K562 (cell line): ENCODE measurements around the gene OPTN. TPM values are rescaled to one million over a fixed set of nuclear protein-coding genes. Genes with fewer than 3 reads are reported as not detected.
A peak's percentile ranks its signal among the peaks of the same experiment; 100 is the strongest.

Experiments used
- ATAC-seq: fragments of 200-7000 bp; cut with Tn5 transposase; 3 replicates; pipeline ENCODE4 v1.9.1; 2020; ENCODE audit warnings: moderate library complexity
- BruUV-seq: library from RNA; stranded (reverse); fragments of 400-500 nt; replicated peaks from 2 replicates; lab custom pipeline; 2021; lab: Mats Ljungman, UMichigan
- CTCF ChIA-PET: fragments of 300-600 bp; formaldehyde crosslinking; extraction: SDS; loops from one replicate; lab custom pipeline; 2021; ENCODE audit warnings: low intra/inter-chr PET ratio; lab: Yijun Ruan, JAX
- POLR2A ChIA-PET: fragments of 300-600, 350-650 bp; sonication (Branson Sonifier 250); formaldehyde crosslinking; extraction: SDS; loops from one replicate; lab custom pipeline; 2021; ENCODE audit warnings: antibody characterized with exemption, inconsistent platforms; lab: Yijun Ruan, JAX
- DNase-seq, 4 experiments: peaks; one replicate each; pipeline versions ENCODE4 v3.0.0 to v3.0.0-alpha.2; 2011 to 2018; ENCODE audit warnings: low spot score in 3 of 4, mixed read lengths in 3 of 4; ENCODE audit errors: extremely low read depth in 1 of 4
- FAIRE-seq: peaks from 2 replicates; lab custom pipeline; 2011; peaks lifted over from hg19 to GRCh38; lab: Jason Lieb, UNC
- H2AFZ ChIP-seq: 2 replicates; pipeline ENCODE4 v1.6.0; 2011; ENCODE audit warnings: low read depth, low read length, control low read depth, inconsistent platforms
- H3K27ac ChIP-seq: fragments of 200-600 bp; 3 replicates; pipeline ENCODE4 v1.8.0; 2011; ENCODE audit warnings: low read depth, mild to moderate bottlenecking, control low read depth, inconsistent platforms, low read length, moderate library complexity, mixed read lengths; ENCODE audit errors: extremely low read depth
- H3K27me3 ChIP-seq, 2 experiments: fragments of 300-600 bp in 1 of 2; 2 replicates in 1 of 2; 3 replicates in 1 of 2; pipeline versions ENCODE4 v1.6.0 to v1.8.0; 2011; ENCODE audit warnings: inconsistent platforms in 2 of 2, low read length in 2 of 2, mild to moderate bottlenecking in 1 of 2, mixed read lengths in 1 of 2, moderate library complexity in 1 of 2; ENCODE audit not compliant: control insufficient read depth in 2 of 2, insufficient read depth in 2 of 2
- H3K36me3 ChIP-seq: fragments of 300-600 bp; 3 replicates; pipeline ENCODE4 v1.8.0; 2011; ENCODE audit warnings: mild to moderate bottlenecking, low read length, inconsistent platforms; ENCODE audit not compliant: control insufficient read depth, insufficient read depth
- H3K4me1 ChIP-seq, 2 experiments: fragments of 200-600 bp in 1 of 2; replicated peaks in 1 of 2; 2 replicates in 1 of 2; 3 replicates in 1 of 2; pipeline versions ENCODE4 v1.5.1 to v1.8.0; 2011; ENCODE audit warnings: inconsistent platforms in 2 of 2, low read length in 2 of 2, mild to moderate bottlenecking in 1 of 2, mixed read lengths in 1 of 2, moderate library complexity in 1 of 2; ENCODE audit not compliant: control insufficient read depth in 2 of 2, insufficient read depth in 2 of 2
- H3K4me2 ChIP-seq: 2 replicates; pipeline ENCODE4 v1.6.1; 2011; ENCODE audit warnings: low read length, control low read depth, inconsistent platforms, mixed read lengths; ENCODE audit not compliant: insufficient read depth
- H3K4me3 ChIP-seq: fragments of 200-600 bp; sonication (generic), shearing (Covaris generic); 2 replicates; pipeline ENCODE4 v1.5.1; 2016; ENCODE audit warnings: control low read depth, inconsistent platforms
- H3K79me2 ChIP-seq: fragments of 200-600 bp; 3 replicates; pipeline ENCODE4 v1.8.0; 2011; ENCODE audit warnings: low read length, inconsistent platforms; ENCODE audit not compliant: control insufficient read depth, insufficient read depth
- H3K9ac ChIP-seq, 2 experiments: 2 replicates each; pipeline versions ENCODE4 v1.6.0 to v1.6.1; 2011; ENCODE audit warnings: low read depth in 2 of 2, low read length in 2 of 2, control low read depth in 1 of 2, inconsistent platforms in 1 of 2, mild to moderate bottlenecking in 1 of 2, mixed read lengths in 1 of 2; ENCODE audit not compliant: insufficient read depth in 1 of 2
- H3K9me1 ChIP-seq: one replicate; pipeline ENCODE4 v1.6.0; 2011; ENCODE audit warnings: inconsistent platforms, mild to moderate bottlenecking, low read length, moderate library complexity; ENCODE audit not compliant: control insufficient read depth, insufficient read depth
- H3K9me3 ChIP-seq: replicated peaks from 2 replicates; pipeline ENCODE4 v1.5.1; 2011; ENCODE audit warnings: low read depth, low read length, inconsistent platforms; ENCODE audit not compliant: control insufficient read depth, insufficient read depth
- H4K20me1 ChIP-seq: replicated peaks from 2 replicates; pipeline ENCODE4 v1.6.1; 2011; ENCODE audit warnings: low read length, inconsistent platforms, mixed read lengths; ENCODE audit not compliant: control insufficient read depth, insufficient read depth
- ETV6 ChIP-seq, 3 experiments: fragments of 150-350 bp in 1 of 3; sonication (generic) in 1 of 3; formaldehyde crosslinking in 1 of 3; IDR thresholded peaks; 2 replicates each; pipeline versions ENCODE4 v1.6.1 to v1.8.0; 2014 to 2022; ENCODE audit warnings: borderline replicate concordance in 2 of 3, low read depth in 2 of 3, antibody characterized with exemption in 1 of 3, low read length in 1 of 3, mild to moderate bottlenecking in 1 of 3, missing genetic modification reagents in 1 of 3
- MYC ChIP-seq, 2 experiments: fragments of 250-450 bp in 1 of 2; sonication (Bioruptor Pico) in 1 of 2; IDR thresholded peaks; 2 replicates each; pipeline versions ENCODE4 v1.5.1 to v1.6.1; 2012 to 2021; ENCODE audit warnings: low read depth in 2 of 2, borderline replicate concordance in 1 of 2, improper control_type of control experiment in 1 of 2, low read length in 1 of 2, mild to moderate bottlenecking in 1 of 2, moderate library complexity in 1 of 2
- RUNX1 ChIP-seq: sonication (generic); IDR thresholded peaks from 2 replicates; pipeline ENCODE4 v1.6.1; 2016; ENCODE audit warnings: antibody characterized with exemption, low read depth
- SPI1 ChIP-seq: IDR thresholded peaks from 2 replicates; pipeline ENCODE4 v1.6.1; 2011; ENCODE audit warnings: low read depth, low read length, control low read depth, borderline replicate concordance
- THRAP3 ChIP-seq: fragments of 450-650 bp; IDR thresholded peaks from 2 replicates; pipeline ENCODE4 v1.6.1; 2016; ENCODE audit warnings: mild to moderate bottlenecking, inconsistent platforms, borderline replicate concordance
- ZNF140 ChIP-seq: fragments of 250-450 bp; sonication (Bioruptor Pico); IDR thresholded peaks from 2 replicates; pipeline ENCODE4 v1.8.0; 2021; ENCODE audit warnings: moderate library complexity, mild to moderate bottlenecking, inconsistent platforms
- ZNF584 ChIP-seq: fragments of 200-800 bp; sonication (Bioruptor generic); IDR thresholded peaks from 2 replicates; pipeline ENCODE4 v1.6.1; 2016; ENCODE audit warnings: low read depth, mild to moderate bottlenecking, missing genetic modification characterization, missing compliant biosample characterization
- WGBS: fragments of 100-300 bp; shearing (Covaris generic); methylation state at CpG from one replicate; pipeline ENCODE4 v1.1.6; 2016; ENCODE audit warnings: low coverage, mixed read lengths; ENCODE audit not compliant: insufficient coverage; ENCODE audit errors: missing lambda C conversion rate; 5-methylcytosine and 5-hydroxymethylcytosine counted together
- in situ Hi-C: fragments of 300-500 bp; cut with MboI; formaldehyde crosslinking; loops from 4 replicates; pipeline ENCODE4 v1.15.0; 2018; ENCODE audit warnings: inconsistent platforms, mixed read lengths
- intact Hi-C: fragments of 100-400 bp; cut with micrococcal nuclease; formaldehyde crosslinking; loops from 2 replicates; pipeline ENCODE4 v1.14.2; 2022
- polyA plus RNA-seq, 8 experiments: library from polyadenylated mRNA; depleted of rRNA in 4 of 8; stranded (reverse) in 5 of 8; unstranded in 3 of 8; fragments of >200 nt; fragmentation: Nextera tagmentation in 2 of 8; fragmentation: Illumina TruSeq in 1 of 8; extraction: Ambion mirVana in 2 of 8; extraction: Trizol in 1 of 8; gene quantifications; 2 replicates each; pipeline versions ENCODE4 v1.2.1 to v1.2.3, GENCODE V29; 2011 to 2014; ENCODE audit warnings: inconsistent platforms in 1 of 8, missing spikeins in 1 of 8
- total RNA-seq, 7 experiments: library from RNA; depleted of rRNA in 6 of 7; stranded (reverse); fragments of >200 nt in 6 of 7; fragmentation: Illumina TruSeq in 2 of 7; extraction: Trizol in 2 of 7; gene quantifications; 2 replicates each; pipeline versions ENCODE4 v1.2.1 to v1.2.3, GENCODE V29; 2011 to 2021; ENCODE audit warnings: low replicate concordance in 1 of 7
- TF ChIP-seq, protein P1 (sequence below): IDR thresholded peaks from 2 replicates; pipeline ENCODE4 v1.6.1; 2011; ENCODE audit not compliant: insufficient read length; ENCODE audit errors: extremely low read depth

Gene OPTN
- total and polyA plus RNA-seq, 9 of the 15 experiments (the other 6 are each of a cell fraction or from before 2014, with no cell fraction given): 2.2 to 6.8 (median 5.0) TPM

DNA sequence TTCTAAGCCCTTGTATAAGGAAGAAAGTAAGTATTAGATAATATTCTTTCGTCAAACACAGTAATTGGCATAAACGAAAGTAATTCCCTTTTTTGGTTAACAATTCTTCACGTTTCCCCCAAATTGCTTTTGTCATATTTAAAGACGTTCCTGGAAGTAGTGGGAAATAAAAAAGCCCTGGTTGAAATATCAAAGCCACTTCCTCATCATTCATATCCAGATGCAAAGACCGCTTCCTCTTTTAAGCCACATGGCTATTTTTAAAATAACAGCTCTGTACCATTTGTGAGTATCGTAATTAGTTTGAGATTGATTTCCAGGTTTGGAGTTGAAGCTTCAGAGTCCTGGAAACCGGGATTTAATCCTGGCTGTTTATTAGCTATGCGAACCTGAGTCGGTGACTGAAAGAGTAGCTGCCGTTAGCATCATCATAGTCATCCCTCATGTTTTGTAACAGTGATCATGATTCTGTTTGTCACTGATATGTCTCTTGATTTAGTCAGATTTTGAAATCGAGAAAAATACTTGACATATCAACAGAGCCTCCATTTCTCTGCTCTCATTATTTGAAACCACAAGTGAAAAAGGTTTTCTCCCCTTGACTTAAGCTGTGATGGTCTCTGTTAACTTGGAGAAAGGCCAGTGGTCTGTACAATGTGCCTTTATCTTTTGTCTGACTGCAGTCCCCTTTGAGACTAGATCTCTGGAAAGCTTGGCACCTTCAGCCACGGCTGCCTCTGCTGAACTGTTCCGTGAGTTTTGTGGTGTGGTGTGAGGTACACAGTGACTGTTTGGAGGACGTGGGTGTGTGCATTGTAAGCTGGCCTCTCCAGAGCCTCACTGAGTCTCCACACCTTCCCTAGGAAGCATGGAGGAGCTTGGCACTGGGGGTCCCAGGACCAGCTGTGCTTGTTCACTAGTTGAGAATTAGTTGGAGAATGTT is 18.1 kb downstream of the OPTN start:
- 17% methylated on average over 14 of the region's 14 CpGs for WGBS
- in situ Hi-C loops: no loop called here

More for the DNA sequence above, 18.1 kb downstream of the OPTN start:
- no peaks in the 10 kb centered on the region for H3K79me2 ChIP-seq
- peak overlapping the region; percentile 6; the same call in 1 of the 3 replicates for H3K27ac ChIP-seq
- H3K9ac ChIP-seq: no peak overlapping the region
- H4K20me1 ChIP-seq: no peaks in the 10 kb centered on the region
- H3K27me3 ChIP-seq: no peaks in the 10 kb centered on the region
- DNase-seq (no peak), FAIRE-seq (peak; percentile 67), ATAC-seq (peak; percentile 45)
- H3K9me1 ChIP-seq: no peaks in the 10 kb centered on the region
- no peaks in the 10 kb centered on the region for H3K9me3 ChIP-seq
- H2AFZ ChIP-seq: peak overlapping the region; percentile 53
- ChIA-PET POLR2A (interaction anchor here (1.6 kb wide), 1 partner anchor 24 kb away, joined by 4 read pairs; no protein-coding TSS in a partner anchor), CTCF (no interaction called here)
- peaks cover 0 to 25% of the 10 kb centered on the region in 2 experiments; a peak in 3 of 5 replicates for H3K4me1 ChIP-seq
- BruUV-seq: no TSS peak
- no peak overlapping the region for H3K4me2 ChIP-seq
- TF ChIP-seq, protein P1, sequence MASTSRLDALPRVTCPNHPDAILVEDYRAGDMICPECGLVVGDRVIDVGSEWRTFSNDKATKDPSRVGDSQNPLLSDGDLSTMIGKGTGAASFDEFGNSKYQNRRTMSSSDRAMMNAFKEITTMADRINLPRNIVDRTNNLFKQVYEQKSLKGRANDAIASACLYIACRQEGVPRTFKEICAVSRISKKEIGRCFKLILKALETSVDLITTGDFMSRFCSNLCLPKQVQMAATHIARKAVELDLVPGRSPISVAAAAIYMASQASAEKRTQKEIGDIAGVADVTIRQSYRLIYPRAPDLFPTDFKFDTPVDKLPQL: no peak
- TF ChIP-seq MYC (IDR thresholded peaks at IDR 0.05; ENCODE audit: low read depth, low read length) (0 out of 2 replicates have a peak, but pooled peaks have one; percentile 19), MYC (CRISPR knock-in tag; IDR thresholded peaks at IDR 0.05; ENCODE audit: borderline replicate concordance, low read depth) (no peak), THRAP3 (no peak), SPI1 (peak; percentile 97), ZNF584 (CRISPR knock-in tag) (no peak), RUNX1 (no peak), ZNF140 (CRISPR knock-in tag) (no peak), ETV6 (IDR thresholded peaks at IDR 0.05; ENCODE audit: borderline replicate concordance in 1 of 2, low read depth in 2 of 2, low read length in 1 of 2) (peak in 1 of 2 experiments; percentile 81; a peak in 1 of 4 replicates), ETV6 (CRISPR knock-in tag; IDR thresholded peaks at IDR 0.05; ENCODE audit: borderline replicate concordance) (no peak)
- intact Hi-C loops: loop anchor here (5.0 kb wide), 1 partner anchor 44 kb away; the partner anchor contains the start of gene MCM10
- H3K36me3 ChIP-seq: no peaks in the 10 kb centered on the region
- H3K4me3 ChIP-seq: no peak overlapping the region
